Measurements from ENCODE around the gene LGALS8. TPM values are rescaled to one million over a fixed set of nuclear protein-coding genes. Genes with fewer than 3 reads are reported as not detected.

LGALS8 gene
- total and polyA plus RNA-seq, 2 donors (not counting 1 experiment from before 2014, with no cell fraction given) = 38.0 to 67.0 TPM

DNA sequence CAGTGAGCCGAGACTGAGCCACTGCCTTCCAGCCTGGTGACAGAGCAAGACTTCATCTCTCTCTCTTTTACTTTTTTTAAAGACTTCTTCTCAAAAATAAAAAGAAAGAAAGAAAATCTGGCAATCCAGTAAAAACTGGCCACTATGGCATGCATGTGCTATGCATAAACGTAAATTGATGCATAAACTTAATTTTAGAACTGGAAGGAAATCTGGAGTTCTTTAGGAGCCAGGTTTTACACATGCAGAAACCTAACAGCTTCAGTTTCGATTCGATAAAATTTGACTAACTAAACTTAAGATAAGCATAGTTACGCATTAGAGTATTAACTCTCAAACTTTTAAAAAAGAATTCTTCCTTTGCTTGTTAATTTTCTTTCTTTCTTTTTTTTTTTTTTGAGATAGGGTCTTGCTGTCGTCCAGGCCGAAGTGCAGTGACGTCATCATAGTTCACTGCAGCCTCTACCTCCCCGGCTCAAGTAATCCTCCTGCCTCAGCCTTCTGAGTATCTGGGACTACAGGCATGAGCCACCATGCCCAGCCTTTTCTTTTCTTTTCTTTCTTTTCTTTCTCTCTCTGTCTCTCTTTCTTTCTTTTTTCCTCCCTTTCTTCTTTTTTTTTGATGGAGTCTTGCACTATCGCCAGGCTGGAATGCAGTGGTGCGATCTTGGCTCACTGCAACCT lies 11.9 kb upstream of the LGALS8 start:
- no peak overlapping the region for H3K4me3 Mint-ChIP-seq
- ATAC-seq (ENCODE audit: low read depth) (no peak), DNase-seq (no peak)
- no peak overlapping the region for H3K27ac Mint-ChIP-seq
- CTCF ChIA-PET = interaction anchor here (1.2 kb wide), 1 partner anchor 11 kb away, joined by 3 read pairs; no protein-coding TSS in a partner anchor
- POLR2A ChIA-PET = no interaction called here
- H2AFZ ChIP-seq (ENCODE audit: insufficient read depth, low read depth, low read length, poor library complexity, severe bottlenecking) = no peak overlapping the region
- H3K9me3 ChIP-seq (ENCODE audit: control extremely low read depth in 1 of 3, control insufficient read depth in 2 of 3, insufficient read depth in 1 of 3, low read length in 2 of 3) = no peaks in the 10 kb centered on the region
- peaks cover 9% of the 10 kb centered on the region for H3K4me1 Mint-ChIP-seq
- TF ChIP-seq, protein P1, sequence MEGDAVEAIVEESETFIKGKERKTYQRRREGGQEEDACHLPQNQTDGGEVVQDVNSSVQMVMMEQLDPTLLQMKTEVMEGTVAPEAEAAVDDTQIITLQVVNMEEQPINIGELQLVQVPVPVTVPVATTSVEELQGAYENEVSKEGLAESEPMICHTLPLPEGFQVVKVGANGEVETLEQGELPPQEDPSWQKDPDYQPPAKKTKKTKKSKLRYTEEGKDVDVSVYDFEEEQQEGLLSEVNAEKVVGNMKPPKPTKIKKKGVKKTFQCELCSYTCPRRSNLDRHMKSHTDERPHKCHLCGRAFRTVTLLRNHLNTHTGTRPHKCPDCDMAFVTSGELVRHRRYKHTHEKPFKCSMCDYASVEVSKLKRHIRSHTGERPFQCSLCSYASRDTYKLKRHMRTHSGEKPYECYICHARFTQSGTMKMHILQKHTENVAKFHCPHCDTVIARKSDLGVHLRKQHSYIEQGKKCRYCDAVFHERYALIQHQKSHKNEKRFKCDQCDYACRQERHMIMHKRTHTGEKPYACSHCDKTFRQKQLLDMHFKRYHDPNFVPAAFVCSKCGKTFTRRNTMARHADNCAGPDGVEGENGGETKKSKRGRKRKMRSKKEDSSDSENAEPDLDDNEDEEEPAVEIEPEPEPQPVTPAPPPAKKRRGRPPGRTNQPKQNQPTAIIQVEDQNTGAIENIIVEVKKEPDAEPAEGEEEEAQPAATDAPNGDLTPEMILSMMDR (IDR thresholded peaks at IDR 0.05) = no peak
- no peak for TF ChIP-seq EZH2 (IDR thresholded peaks at IDR 0.05; ENCODE audit: borderline replicate concordance, insufficient read depth, low read depth, low read length, poor library complexity, severe bottlenecking)
- H3K9me3 Mint-ChIP-seq (ENCODE audit: insufficient read depth) = no peaks in the 10 kb centered on the region
- no peaks in the 10 kb centered on the region for H3K36me3 ChIP-seq (replicated peaks in 1 of 2; ENCODE audit: control extremely low read depth in 1 of 2, control insufficient read depth in 1 of 2, extremely low read depth in 1 of 2, insufficient read depth in 2 of 2, low read length in 1 of 2)
- H4K20me1 ChIP-seq (ENCODE audit: control insufficient read depth, insufficient read depth, low read length, poor library complexity, severe bottlenecking) = no peaks in the 10 kb centered on the region
- no peaks in the 10 kb centered on the region for H3K27me3 Mint-ChIP-seq
- no peak overlapping the region for H3K9ac ChIP-seq (ENCODE audit: low read length)
- H3K4me1 ChIP-seq (ENCODE audit: control insufficient read depth in 2 of 2, insufficient read depth in 2 of 2, low read length in 2 of 2) = no peaks in the 10 kb centered on the region
- H3K27ac ChIP-seq (ENCODE audit: low read length in 2 of 2) = no peak overlapping the region
- H3K4me2 ChIP-seq (replicated peaks; ENCODE audit: low read depth, low read length, poor library complexity, severe bottlenecking) = no peak overlapping the region
- no peaks in the 10 kb centered on the region for H3K79me2 ChIP-seq (ENCODE audit: control insufficient read depth, insufficient read depth, low read length)
- WGBS (ENCODE audit: insufficient coverage) = 93% methylated on average over 7 of the region's 11 CpGs
- no peak overlapping the region for H3K4me3 ChIP-seq (ENCODE audit: control extremely low read depth in 1 of 5, extremely low read depth in 1 of 5, insufficient read depth in 1 of 5, low read depth in 2 of 5, low read length in 4 of 5)
- intact Hi-C loops (cut with micrococcal nuclease) = no loop called here
- no peaks in the 10 kb centered on the region for H3K27me3 ChIP-seq (replicated peaks in 1 of 4; ENCODE audit: control extremely low read depth in 1 of 4, control insufficient read depth in 3 of 4, insufficient read depth in 4 of 4, low read length in 3 of 4)

DNA sequence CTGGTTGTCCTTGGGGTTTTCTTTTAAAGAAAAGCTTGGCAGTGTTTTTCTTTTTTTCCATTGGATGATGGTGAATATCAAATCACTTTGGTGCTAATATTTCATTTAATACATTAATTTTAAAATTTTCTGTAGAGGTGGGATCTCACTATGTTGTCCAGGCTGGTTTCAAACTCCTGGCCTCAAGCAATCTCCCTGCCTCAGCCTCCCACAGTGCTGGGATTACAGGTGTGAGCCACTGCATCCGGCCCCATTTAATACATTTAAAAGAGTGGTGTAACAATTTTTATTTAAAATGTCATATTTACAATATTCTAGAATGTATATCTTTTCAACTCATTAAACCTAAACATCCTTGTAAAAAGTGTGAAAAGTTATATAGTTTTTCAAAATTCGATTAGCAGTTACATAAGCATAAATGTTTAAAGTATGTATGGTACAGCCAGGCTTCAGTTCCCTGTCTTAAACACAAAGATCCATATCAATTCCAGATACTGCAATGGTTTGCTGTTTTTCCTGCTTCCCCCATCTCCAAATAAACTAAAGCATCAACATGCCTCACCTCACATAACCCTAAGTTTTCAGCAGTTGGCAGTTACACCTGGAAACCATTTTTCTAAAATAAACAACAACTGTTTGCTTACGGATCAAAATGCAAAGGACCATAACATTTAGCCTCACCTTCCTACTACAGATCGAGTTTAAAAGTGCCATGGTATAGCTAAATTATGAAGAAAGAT lies 8.9 kb upstream of the LGALS8 start:
- no peak overlapping the region for H3K27ac ChIP-seq (ENCODE audit: low read length in 2 of 2)
- H2AFZ ChIP-seq (ENCODE audit: insufficient read depth, low read depth, low read length, poor library complexity, severe bottlenecking) = no peak overlapping the region
- intact Hi-C loops (cut with micrococcal nuclease) = no loop called here
- no peak overlapping the region for H3K9ac ChIP-seq (ENCODE audit: low read length)
- H3K9me3 ChIP-seq (ENCODE audit: control extremely low read depth in 1 of 3, control insufficient read depth in 2 of 3, insufficient read depth in 1 of 3, low read length in 2 of 3) = no peaks in the 10 kb centered on the region
- H3K27ac Mint-ChIP-seq = no peak overlapping the region
- no peaks in the 10 kb centered on the region for H4K20me1 ChIP-seq (ENCODE audit: control insufficient read depth, insufficient read depth, low read length, poor library complexity, severe bottlenecking)
- no peaks in the 10 kb centered on the region for H3K4me1 ChIP-seq (ENCODE audit: control insufficient read depth in 2 of 2, insufficient read depth in 2 of 2, low read length in 2 of 2)
- H3K4me3 Mint-ChIP-seq = no peak overlapping the region
- H3K27me3 ChIP-seq (replicated peaks in 1 of 4; ENCODE audit: control extremely low read depth in 1 of 4, control insufficient read depth in 3 of 4, insufficient read depth in 4 of 4, low read length in 3 of 4) = peaks cover 0 to 3% (median 0%) of the 10 kb centered on the region in 4 experiments
- H3K36me3 ChIP-seq (replicated peaks in 1 of 2; ENCODE audit: control extremely low read depth in 1 of 2, control insufficient read depth in 1 of 2, extremely low read depth in 1 of 2, insufficient read depth in 2 of 2, low read length in 1 of 2) = no peaks in the 10 kb centered on the region
- DNase-seq = no peak
- ATAC-seq (ENCODE audit: low read depth) = no peak
- no peaks in the 10 kb centered on the region for H3K27me3 Mint-ChIP-seq
- H3K79me2 ChIP-seq (ENCODE audit: control insufficient read depth, insufficient read depth, low read length) = no peaks in the 10 kb centered on the region
- ChIA-PET CTCF (no interaction called here), POLR2A (no interaction called here)
- H3K9me3 Mint-ChIP-seq (ENCODE audit: insufficient read depth) = no peaks in the 10 kb centered on the region
- no peak overlapping the region for H3K4me2 ChIP-seq (replicated peaks; ENCODE audit: low read depth, low read length, poor library complexity, severe bottlenecking)
- WGBS (ENCODE audit: insufficient coverage) = no CpG with 5 or more reads among the region's 4 CpGs
- no peak overlapping the region for H3K4me3 ChIP-seq (ENCODE audit: control extremely low read depth in 1 of 5, extremely low read depth in 1 of 5, insufficient read depth in 1 of 5, low read depth in 2 of 5, low read length in 4 of 5)
- no peaks in the 10 kb centered on the region for H3K4me1 Mint-ChIP-seq
- TF ChIP-seq EZH2 (IDR thresholded peaks at IDR 0.05; ENCODE audit: borderline replicate concordance, insufficient read depth, low read depth, low read length, poor library complexity, severe bottlenecking) = no peak
- TF ChIP-seq, protein P1 (IDR thresholded peaks at IDR 0.05) = no peak
